ENCODE results near the gene ZFYVE1.
"Not testable (repeated sequence)": the region's sequence is repeated elsewhere in the genome, so short reads cannot be mapped to it uniquely, and the experiment has no call there.

ZFYVE1 gene

DNA sequence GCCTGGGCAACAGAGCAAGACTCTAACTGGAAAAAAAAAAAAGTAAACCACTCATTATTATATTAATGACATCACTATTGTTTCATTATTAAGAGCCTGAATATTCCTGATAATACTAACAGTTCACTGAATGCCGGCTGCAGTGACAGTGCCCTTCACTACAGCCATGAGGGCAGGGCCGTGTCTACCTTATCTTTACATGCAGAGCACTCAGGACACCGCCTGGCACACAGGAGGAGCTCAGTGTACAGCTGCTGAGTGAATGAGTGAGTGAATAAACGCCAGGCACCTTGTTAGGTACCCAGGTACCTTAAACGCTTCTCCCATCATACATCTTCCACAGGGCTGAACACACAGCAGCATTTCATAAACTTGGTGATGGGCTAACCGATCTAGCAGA is 23.2 kb downstream of the ZFYVE1 start:
- no peak for DNase-seq

DNA sequence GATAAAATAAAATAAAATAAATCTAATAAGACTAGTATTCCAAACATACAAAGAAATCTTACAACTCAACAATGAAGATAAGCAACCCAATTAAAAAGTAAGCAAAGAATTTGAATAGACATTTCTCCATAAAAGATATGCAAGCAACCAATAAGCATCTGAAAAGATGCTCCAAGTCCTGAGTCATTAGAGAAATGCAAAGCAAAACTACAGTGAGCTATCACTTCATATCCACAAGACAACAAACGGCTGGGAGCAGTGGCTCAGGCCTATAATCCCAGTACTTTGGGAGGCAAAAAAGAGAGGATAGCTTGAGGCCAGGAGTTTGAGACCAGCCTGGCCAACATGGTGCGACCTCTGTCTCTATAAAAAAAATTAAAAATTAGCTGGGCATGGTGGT is 26.8 kb downstream of the ZFYVE1 start:
- DNase-seq = no peak

GRCh38 chr14:72999316-72999715 is 27.6 kb downstream of the ZFYVE1 start:
- no peak for DNase-seq

- no peak for DNase-seq
Observed at GRCh38 chr14:72998252-72998903, 28.5 kb downstream of the ZFYVE1 start.

DNA sequence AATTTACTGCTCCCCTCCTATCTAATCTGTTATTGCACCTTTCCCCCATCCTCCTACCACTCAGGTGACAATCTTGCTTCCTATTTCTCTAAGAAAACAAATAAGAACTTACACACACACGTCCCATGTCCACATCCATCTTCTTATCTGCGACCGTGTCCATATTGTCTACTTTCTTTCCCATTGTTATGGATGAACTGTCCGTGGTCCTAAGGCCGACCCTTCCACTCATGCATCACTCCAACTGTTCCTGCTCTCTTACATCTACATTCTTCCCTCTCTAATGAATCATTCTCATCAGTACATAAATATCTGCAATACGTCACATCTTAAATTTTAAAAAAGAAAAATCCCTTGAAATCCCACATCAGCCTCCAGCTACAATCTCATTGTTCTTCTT is 30.0 kb downstream of the ZFYVE1 start:
- no peak for DNase-seq

DNA sequence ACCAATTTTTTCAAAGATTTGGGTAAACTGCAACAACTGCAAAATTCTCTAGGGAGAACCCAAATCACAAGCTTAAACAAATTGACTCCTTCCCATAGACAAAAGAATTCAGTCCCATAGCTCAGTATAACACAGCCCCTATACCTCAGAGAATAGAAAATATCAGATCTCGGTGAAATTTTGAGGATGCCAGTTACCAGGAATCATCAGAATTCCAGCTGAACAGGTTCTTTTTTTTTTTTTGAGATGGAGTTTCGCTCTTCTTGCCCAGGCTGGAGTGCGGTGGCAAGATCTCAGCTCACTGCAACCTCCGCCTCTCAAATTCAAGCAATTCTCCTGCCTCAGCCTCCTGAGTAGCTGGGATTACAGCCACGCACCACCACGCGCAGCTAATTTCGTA is 36.7 kb downstream of the ZFYVE1 start:
- DNase-seq = no peak

- DNase-seq = no peak
Observed at GRCh38 chr14:72986857-72987256, 40.0 kb downstream of the ZFYVE1 start.

- no peak for DNase-seq
Observed at GRCh38 chr14:72986214-72986613, 40.7 kb downstream of the ZFYVE1 start.

- no peak for DNase-seq
Observed at GRCh38 chr14:72982146-72982708, 44.7 kb downstream of the ZFYVE1 start.

GRCh38 chr14:72980863-72981262 is 46.0 kb downstream of the ZFYVE1 start:
- DNase-seq = no peak

GRCh38 chr14:72978856-72979255 is 48.0 kb downstream of the ZFYVE1 start:
- no peak for DNase-seq

DNA sequence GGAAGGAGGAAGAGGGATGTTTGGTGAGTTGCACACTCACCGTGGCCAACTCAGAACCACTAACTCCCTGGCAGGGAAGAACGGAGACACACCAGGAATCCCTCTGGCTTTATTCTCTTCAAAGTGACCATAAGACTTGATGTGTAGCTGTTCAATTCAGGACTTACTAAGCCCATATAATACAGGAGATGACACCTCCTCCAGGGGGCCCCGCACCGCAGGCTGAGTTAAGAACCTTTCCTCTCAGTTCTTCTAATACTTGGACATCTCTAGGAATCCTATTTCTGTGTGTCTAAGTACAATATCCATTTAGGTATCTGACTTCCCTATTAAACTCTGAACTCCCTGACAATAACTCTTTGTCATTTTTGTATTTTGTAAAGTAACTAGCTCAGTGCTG is 51.1 kb downstream of the ZFYVE1 start:
- no peak for DNase-seq

DNA sequence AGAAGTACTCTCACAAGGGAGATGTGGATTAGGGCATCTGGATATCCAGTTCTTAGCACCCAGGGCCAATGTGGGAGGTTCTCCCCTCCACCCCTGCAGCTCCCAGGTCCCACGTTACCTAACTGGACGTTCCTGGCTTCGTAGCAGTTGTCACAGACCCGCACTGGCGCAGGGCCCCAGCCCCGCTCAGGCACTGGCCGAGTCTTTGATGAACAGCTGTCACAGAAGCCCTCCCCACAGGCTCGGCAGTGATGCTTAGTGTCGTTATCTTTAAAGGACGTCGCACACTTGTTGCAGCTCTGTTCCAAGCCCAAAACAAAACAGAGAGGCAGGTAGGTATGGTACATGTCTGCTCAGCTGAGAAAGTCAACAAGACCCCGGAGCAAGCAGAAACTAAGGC is 52.2 kb downstream of the ZFYVE1 start:
- no peak for DNase-seq

DNA sequence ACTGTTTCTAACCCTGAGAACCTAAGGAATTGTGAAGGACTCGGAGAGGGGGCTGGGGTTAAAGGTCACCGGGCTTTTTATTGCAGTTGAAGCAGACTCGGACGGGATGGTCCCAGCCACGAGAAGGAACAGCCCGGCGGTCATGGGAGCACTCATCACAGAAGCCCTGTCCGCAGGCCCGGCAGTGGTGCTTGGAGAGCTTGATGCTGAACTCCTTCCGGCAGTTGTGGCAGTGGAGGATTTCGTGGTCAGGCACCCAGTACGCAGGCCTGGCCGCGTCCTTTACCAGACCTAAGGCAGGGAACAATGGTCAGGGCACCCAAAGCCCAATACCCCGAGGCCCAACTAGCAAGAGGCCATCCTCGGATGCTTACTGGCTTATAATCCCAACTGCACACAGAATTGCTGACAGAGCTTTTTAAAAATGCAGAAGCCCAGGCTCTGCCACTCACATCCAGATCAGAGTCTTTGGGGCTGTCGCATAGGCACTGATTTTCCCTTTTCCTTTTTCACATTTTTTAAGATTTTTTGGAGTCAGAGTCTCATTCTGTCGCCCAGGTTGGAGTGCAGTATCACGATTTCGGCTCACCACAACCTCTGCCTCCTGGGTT is 56.0 kb downstream of the ZFYVE1 start:
- no peak for DNase-seq

DNA sequence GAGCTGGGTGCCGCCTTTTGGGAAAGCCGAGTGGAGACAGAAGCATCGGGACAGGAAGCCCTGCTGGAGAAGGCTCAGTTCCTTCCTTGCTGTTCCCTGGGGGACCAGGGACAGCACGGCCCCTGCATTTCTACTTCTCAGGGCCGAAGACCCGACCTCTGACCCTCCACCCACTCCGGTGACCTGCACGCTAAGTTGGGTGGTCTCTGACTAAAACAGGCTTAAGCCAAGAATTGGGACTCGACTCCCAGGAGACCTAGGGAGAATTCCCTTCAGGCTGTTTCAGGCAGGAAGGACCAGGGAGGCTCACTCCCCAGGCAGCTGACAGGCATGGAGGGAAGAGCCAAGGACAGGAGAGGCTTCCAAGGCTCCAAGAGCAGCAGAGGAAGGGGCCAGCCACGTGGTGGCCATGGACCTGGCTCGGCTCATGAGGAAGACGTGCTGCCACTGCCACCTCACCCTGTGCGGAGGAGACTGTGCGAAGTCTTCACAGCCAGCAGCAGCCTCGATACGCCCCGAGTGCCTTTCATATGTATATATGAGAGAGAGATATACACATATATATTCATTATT is 56.8 kb downstream of the ZFYVE1 start:
- no peak for DNase-seq

GRCh38 chr14:72968316-72968715 is 58.6 kb downstream of the ZFYVE1 start:
- DNase-seq = no peak

DNA sequence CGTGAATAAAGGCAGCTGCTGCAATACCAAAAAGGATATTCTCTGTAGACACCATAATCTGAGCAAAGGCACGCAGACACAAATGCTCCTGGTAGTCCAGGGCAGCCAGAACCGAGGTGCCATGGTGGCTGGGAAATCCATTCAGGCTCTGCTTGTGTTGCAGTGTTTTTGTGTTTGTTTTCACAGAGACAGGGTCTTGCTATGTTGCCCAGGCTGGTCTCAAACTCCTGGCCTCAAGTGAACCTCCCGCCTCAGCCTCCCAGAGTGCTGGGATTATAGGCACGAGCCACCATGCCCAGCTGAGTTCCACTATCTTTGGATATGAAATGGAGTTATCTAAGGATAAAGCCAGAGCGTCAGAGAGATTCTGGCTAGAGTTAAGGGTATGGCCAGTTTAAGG is 60.9 kb downstream of the ZFYVE1 start:
- DNase-seq = no peak

DNA sequence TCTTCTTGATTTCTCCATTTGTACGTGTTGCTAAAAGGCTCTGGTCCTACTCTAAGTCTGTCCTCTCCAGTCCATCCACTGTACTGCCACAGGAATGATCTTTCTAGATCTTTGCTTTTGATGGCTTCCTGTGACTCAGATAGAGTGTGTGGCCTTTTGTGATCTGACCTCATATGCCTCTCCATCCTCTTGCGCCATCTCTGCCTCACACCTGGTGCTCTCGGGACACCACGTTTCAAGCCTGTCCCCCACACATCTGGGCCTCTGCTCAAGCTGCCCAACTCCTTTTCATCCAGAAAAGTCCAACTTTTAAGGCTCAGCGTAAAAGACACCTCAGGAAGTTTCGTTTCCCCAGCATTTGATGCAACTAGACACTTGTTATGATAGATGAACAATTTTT is 61.7 kb downstream of the ZFYVE1 start:
- DNase-seq = no peak

DNA sequence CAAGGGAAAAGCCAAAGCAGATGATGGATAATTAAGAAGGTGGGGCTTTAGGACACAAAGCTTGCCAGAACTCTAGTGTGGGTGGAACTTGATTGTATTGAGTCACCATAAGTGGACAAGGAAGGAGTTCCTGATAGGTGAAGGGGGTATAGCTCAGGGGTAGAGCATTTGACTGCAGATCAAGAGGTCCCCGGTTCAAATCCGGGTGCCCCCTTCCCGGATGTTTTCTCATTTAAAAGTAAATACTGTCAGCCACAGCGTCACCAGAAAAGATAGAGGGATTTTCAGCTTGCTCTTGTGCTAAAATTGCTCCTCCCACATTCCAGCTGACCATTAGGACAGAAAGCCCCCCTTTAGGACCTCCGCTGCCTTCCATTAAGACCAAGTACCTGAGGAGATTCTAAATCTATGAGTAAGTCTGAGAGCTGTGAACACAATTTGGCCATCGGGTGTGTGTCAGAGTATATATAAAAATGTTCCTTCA is 64.0 kb downstream of the ZFYVE1 start:
- no peak for DNase-seq

DNA sequence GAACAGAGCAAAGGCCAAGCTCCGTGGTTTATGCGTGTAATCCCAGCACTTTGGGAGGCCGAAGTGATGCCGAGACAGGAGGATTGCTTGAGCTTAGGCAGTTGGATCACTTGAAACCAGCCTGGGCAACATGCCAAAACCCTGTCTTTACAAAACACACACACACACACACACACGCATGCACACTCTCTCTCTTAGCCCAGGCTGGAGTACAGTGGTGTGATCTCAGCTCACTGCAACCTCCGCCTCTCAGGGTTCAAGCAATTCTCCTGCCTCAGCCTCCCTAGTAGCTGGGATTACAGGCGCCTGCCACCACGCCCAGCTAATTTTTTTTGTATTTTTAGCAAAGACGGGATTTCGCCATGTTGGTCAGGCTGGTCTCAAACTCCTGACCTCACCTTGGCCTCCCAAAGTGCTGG is 64.6 kb downstream of the ZFYVE1 start:
- not testable (repeated sequence) for DNase-seq

GRCh38 chr14:72961579-72962335 is 65.1 kb downstream of the ZFYVE1 start:
- no peak for DNase-seq

- DNase-seq = not testable (repeated sequence)
Observed at GRCh38 chr14:72961016-72961415, 65.9 kb downstream of the ZFYVE1 start.

DNA sequence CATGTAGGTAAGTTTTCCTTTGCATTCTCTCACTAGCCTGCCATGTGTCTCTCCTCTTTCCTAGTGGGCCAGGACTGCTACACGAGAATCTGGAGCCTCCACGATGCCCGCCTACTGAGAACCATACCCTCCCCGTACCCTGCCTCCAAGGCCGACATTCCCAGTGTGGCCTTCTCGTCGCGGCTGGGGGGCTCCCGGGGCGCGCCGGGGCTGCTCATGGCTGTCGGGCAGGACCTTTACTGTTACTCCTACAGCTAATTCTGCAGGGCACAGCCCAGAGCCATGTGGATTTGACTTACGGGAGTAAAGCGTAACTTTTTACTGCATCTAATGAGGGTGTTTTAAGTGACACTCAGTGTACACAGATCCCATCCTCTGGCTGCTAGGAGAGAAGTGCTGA is 68.4 kb downstream of the ZFYVE1 start:
- no peak for DNase-seq
